HCEC 1CT (cell line): ENCODE data around the gene GSN.
A peak's percentile ranks its signal among the peaks of the same experiment; 100 is the strongest.

Experiments used
- DNase-seq: peaks from one replicate; pipeline ENCODE4 v3.0.0-alpha.2; 2017

Gene GSN

GRCh38 chr9:121304707-121305106, 36.7 kb downstream of the GSN start:
- no peak for DNase-seq

- DNase-seq = no peak
Measured at GRCh38 chr9:121305269-121305994, 37.5 kb downstream of the GSN start.

- no peak for DNase-seq
Measured at GRCh38 chr9:121307976-121308375, 40.0 kb downstream of the GSN start.

GRCh38 chr9:121308765-121309164, 40.8 kb downstream of the GSN start:
- DNase-seq = no peak

GRCh38 chr9:121309171-121309570, 41.2 kb downstream of the GSN start:
- no peak for DNase-seq

- no peak for DNase-seq
Measured at GRCh38 chr9:121309833-121310425, 42.0 kb downstream of the GSN start.

GRCh38 chr9:121310571-121310970, 42.6 kb downstream of the GSN start:
- no peak for DNase-seq

- DNase-seq = no peak
Measured at GRCh38 chr9:121312169-121312568, 44.2 kb downstream of the GSN start.

GRCh38 chr9:121313458-121314152, 45.6 kb downstream of the GSN start:
- no peak for DNase-seq

- DNase-seq = no peak
Measured at GRCh38 chr9:121316378-121316777, 48.4 kb downstream of the GSN start.

GRCh38 chr9:121316852-121317373, 49.0 kb downstream of the GSN start:
- no peak for DNase-seq

GRCh38 chr9:121317737-121318630, 50.0 kb downstream of the GSN start:
- DNase-seq = no peak

- DNase-seq = no peak
Measured at GRCh38 chr9:121318631-121319382, 50.8 kb downstream of the GSN start.

- DNase-seq = no peak
Measured at GRCh38 chr9:121319383-121319780, 51.4 kb downstream of the GSN start.

GRCh38 chr9:121321016-121321503, 53.1 kb downstream of the GSN start:
- no peak for DNase-seq

- peak; percentile 95 for DNase-seq
Measured at GRCh38 chr9:121322037-121322736, 54.2 kb downstream of the GSN start.

- DNase-seq = no peak
Measured at GRCh38 chr9:121322737-121323448, 54.9 kb downstream of the GSN start.

GRCh38 chr9:121323449-121324151, 55.6 kb downstream of the GSN start:
- no peak for DNase-seq

GRCh38 chr9:121324316-121324715, 56.4 kb downstream of the GSN start:
- DNase-seq = no peak

- no peak for DNase-seq
Measured at GRCh38 chr9:121324755-121325154, 56.8 kb downstream of the GSN start.
